ENCODE measurements around the gene SSC5D. TPM values are rescaled to one million over a fixed set of nuclear protein-coding genes. Genes with fewer than 3 reads are reported as not detected.

The SSC5D gene
- total RNA-seq, 1 experiment from 2014 or later: 3.2 TPM

DNA sequence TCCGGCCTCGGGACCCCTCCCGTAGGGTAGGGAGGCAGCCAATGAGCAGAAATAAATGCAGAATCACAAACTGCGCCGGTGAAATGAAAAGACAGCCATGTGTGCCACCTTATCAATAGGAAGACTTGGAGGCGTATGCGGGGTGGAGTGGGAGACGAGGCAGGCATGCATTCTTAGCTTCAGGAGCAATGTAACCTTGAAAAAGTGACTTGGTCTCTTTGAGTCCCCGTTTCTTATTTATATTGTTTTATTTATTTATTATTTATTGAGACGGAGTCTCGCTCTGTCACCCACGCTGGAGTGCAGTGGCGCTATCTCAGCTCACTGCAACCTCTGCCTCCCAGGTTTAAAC lies 16.0 kb downstream of the SSC5D start:
- no peak overlapping the region for H3K14ac ChIP-seq (ENCODE audit: insufficient read depth, low read length)
- no peak overlapping the region for H2AK5ac ChIP-seq (ENCODE audit: insufficient read length, low read length)
- no peak overlapping the region for H2BK20ac ChIP-seq (ENCODE audit: low read depth, low read length, poor library complexity, severe bottlenecking)
- no peak overlapping the region for H2BK5ac ChIP-seq (ENCODE audit: insufficient read length, low read length)
- H3K79me2 ChIP-seq (ENCODE audit: insufficient read depth, low read length): no peaks in the 10 kb centered on the region
- TF ChIP-seq, protein P1, sequence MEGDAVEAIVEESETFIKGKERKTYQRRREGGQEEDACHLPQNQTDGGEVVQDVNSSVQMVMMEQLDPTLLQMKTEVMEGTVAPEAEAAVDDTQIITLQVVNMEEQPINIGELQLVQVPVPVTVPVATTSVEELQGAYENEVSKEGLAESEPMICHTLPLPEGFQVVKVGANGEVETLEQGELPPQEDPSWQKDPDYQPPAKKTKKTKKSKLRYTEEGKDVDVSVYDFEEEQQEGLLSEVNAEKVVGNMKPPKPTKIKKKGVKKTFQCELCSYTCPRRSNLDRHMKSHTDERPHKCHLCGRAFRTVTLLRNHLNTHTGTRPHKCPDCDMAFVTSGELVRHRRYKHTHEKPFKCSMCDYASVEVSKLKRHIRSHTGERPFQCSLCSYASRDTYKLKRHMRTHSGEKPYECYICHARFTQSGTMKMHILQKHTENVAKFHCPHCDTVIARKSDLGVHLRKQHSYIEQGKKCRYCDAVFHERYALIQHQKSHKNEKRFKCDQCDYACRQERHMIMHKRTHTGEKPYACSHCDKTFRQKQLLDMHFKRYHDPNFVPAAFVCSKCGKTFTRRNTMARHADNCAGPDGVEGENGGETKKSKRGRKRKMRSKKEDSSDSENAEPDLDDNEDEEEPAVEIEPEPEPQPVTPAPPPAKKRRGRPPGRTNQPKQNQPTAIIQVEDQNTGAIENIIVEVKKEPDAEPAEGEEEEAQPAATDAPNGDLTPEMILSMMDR (conservative IDR thresholded peaks at IDR 0.05): no peak; the same call in 2 of the 3 replicates
- H3K23me2 ChIP-seq (ENCODE audit: insufficient read length, low read depth, low read length, poor library complexity, severe bottlenecking): no peaks in the 10 kb centered on the region
- Mint-ChIP-seq H3K4me3 (no peak overlapping the region; a peak in 1 of 5 replicates), H3K4me1 (0 out of 4 replicates have a peak, but pooled peaks cover 0 to 2% of the 10 kb centered on the region in 2 experiments), H3K27me3 (ENCODE audit: low read depth) (peaks cover 68% of the 10 kb centered on the region), H3K27ac (no peak overlapping the region), H3K36me3 (ENCODE audit: insufficient read depth in 1 of 3, low read depth in 3 of 3) (peaks cover 3 to 8% (median 7%) of the 10 kb centered on the region in 3 experiments), H3K9me3 (peaks cover 11 to 19% of the 10 kb centered on the region in 2 experiments)
- no peak overlapping the region for H3K27ac ChIP-seq (ENCODE audit: insufficient read length, low read depth, low read length)
- WGBS (ENCODE audit: extremely low coverage, insufficient read length, low lambda C conversion rate): no CpG with 5 or more reads among the region's 13 CpGs
- no peak overlapping the region for H3K4ac ChIP-seq (ENCODE audit: low read depth, low read length)
- H3K9ac ChIP-seq (ENCODE audit: extremely low read depth, insufficient read length, low read length): no peak overlapping the region
- H3T11ph ChIP-seq (ENCODE audit: low read length): no peak overlapping the region
- no peaks in the 10 kb centered on the region for H4K20me1 ChIP-seq (ENCODE audit: control insufficient read depth, insufficient read depth, insufficient read length)
- no peaks in the 10 kb centered on the region for H3K4me1 ChIP-seq (ENCODE audit: insufficient read depth, low read length)
- no peaks in the 10 kb centered on the region for H3K9me3 ChIP-seq (ENCODE audit: control insufficient read depth, low read depth, low read length)
- no peak overlapping the region for H4K5ac ChIP-seq (ENCODE audit: insufficient read length, low read depth, low read length)
- no peaks in the 10 kb centered on the region for H3K79me1 ChIP-seq (ENCODE audit: insufficient read depth, low read depth, low read length, poor library complexity, severe bottlenecking)
- peak overlapping the region; percentile 0 for H3K4me2 ChIP-seq (ENCODE audit: insufficient read depth, insufficient read length, low read length)
- no peak overlapping the region for H3K18ac ChIP-seq (ENCODE audit: insufficient read length, low read depth, low read length)
- no peak overlapping the region for H3K56ac ChIP-seq (ENCODE audit: insufficient read length, low read depth, low read length)
- no peak overlapping the region for H2AFZ ChIP-seq (ENCODE audit: low read length)
- no peak for DNase-seq
- no peak overlapping the region for H2BK12ac ChIP-seq (ENCODE audit: insufficient read length, low read depth, low read length)
- no peak overlapping the region for H2BK120ac ChIP-seq (ENCODE audit: low read depth, low read length, poor library complexity, severe bottlenecking)
- H4K8ac ChIP-seq (replicated peaks; ENCODE audit: insufficient read length, low read depth, low read length): no peak overlapping the region
- H3K27me3 ChIP-seq (ENCODE audit: insufficient read depth, low read length): peaks cover 5% of the 10 kb centered on the region
- no peak overlapping the region for H4K91ac ChIP-seq (ENCODE audit: insufficient read length, low read depth, low read length)
- no peak overlapping the region for H3K23ac ChIP-seq (ENCODE audit: insufficient read length, low read depth, low read length)
- no peak overlapping the region for H2BK15ac ChIP-seq (ENCODE audit: low read depth, low read length)

All from H9 (cell line).